22Rv1 (cell line): Measurements from ENCODE around the gene DHCR24.

ENCODE experiments used
- ZFX ChIP-seq: fragments of 450-650 bp; IDR thresholded peaks from 2 replicates; pipeline ENCODE4 v1.6.1; 2017; ENCODE audit warnings: antibody characterized with exemption, borderline replicate concordance
- TF ChIP-seq, protein P1 (sequence below): fragments of 450-650 bp; IDR thresholded peaks from 2 replicates; pipeline ENCODE4 v1.5.1; 2017; ENCODE audit warnings: mild to moderate bottlenecking

DNA sequence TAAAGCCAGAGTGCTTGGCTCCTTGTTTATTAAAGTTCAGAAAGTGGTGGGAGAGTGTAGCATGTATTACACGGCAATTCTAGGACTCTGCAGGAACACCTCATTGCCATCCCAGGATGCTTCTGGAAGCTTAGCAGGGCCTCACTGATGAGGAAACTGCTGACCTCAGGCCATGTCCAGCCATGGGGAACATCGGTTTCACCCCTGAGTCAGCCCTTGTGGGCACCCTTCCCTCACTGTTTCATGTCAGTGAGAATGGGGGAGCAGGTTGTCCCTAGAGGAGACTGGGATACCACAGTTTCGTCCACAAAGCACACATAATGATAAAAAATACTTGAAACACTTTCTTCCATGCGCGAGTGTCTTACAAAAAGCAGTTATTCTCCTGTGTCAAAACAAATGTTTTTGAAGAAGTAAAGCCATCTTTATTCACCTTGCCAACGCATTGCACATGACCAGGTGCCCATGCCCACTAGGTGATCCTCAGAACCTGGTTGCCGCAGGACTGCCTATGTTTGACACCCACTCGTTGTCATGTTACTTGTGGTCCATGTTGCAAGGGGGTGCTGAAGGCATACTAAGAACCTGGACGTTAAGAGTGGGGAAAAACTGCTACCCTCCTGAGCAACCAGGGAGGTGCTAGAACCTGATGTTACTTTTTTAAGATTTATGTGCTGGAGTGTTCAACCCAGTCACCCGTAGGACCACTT, 44.6 kb downstream of the DHCR24 start:
- TF ChIP-seq, protein P1, sequence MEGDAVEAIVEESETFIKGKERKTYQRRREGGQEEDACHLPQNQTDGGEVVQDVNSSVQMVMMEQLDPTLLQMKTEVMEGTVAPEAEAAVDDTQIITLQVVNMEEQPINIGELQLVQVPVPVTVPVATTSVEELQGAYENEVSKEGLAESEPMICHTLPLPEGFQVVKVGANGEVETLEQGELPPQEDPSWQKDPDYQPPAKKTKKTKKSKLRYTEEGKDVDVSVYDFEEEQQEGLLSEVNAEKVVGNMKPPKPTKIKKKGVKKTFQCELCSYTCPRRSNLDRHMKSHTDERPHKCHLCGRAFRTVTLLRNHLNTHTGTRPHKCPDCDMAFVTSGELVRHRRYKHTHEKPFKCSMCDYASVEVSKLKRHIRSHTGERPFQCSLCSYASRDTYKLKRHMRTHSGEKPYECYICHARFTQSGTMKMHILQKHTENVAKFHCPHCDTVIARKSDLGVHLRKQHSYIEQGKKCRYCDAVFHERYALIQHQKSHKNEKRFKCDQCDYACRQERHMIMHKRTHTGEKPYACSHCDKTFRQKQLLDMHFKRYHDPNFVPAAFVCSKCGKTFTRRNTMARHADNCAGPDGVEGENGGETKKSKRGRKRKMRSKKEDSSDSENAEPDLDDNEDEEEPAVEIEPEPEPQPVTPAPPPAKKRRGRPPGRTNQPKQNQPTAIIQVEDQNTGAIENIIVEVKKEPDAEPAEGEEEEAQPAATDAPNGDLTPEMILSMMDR = no peak
- no peak for TF ChIP-seq ZFX
